T1000 (cell line): ENCODE results near the gene MAP1LC3B.
"Not testable (repeated sequence)": the region's sequence is repeated elsewhere in the genome, so short reads cannot be mapped to it uniquely, and the experiment has no call there.

Experiments used
- DNase-seq: peaks from one replicate; lab custom pipeline; 2025; ENCODE audit warnings: mixed read lengths; lab: John Stamatoyannopoulos, UW

MAP1LC3B gene

GRCh38 chr16:87360862-87361610 lies 31.1 kb upstream of the MAP1LC3B start:
- DNase-seq = no peak

- no peak for DNase-seq
These were observed 30.1 kb upstream of the MAP1LC3B start for GRCh38 chr16:87361916-87362619.

GRCh38 chr16:87362828-87363559 lies 29.1 kb upstream of the MAP1LC3B start:
- not testable (repeated sequence) for DNase-seq

GRCh38 chr16:87363771-87364455 lies 28.2 kb upstream of the MAP1LC3B start:
- no peak for DNase-seq

GRCh38 chr16:87365021-87365713 lies 27.0 kb upstream of the MAP1LC3B start:
- DNase-seq = no peak

- DNase-seq = no peak
These were observed 25.8 kb upstream of the MAP1LC3B start for GRCh38 chr16:87366288-87366687.

- DNase-seq = no peak
These were observed 25.2 kb upstream of the MAP1LC3B start for GRCh38 chr16:87366930-87367329.

- no peak for DNase-seq
These were observed 24.6 kb upstream of the MAP1LC3B start for GRCh38 chr16:87367529-87367928.

- no peak for DNase-seq
These were observed 23.9 kb upstream of the MAP1LC3B start for GRCh38 chr16:87368029-87368770.

GRCh38 chr16:87369117-87369765 lies 22.9 kb upstream of the MAP1LC3B start:
- DNase-seq = no peak

- DNase-seq = no peak
These were observed 22.1 kb upstream of the MAP1LC3B start for GRCh38 chr16:87369796-87370719.

GRCh38 chr16:87371261-87371866 lies 20.8 kb upstream of the MAP1LC3B start:
- no peak for DNase-seq

GRCh38 chr16:87372305-87372704 lies 19.8 kb upstream of the MAP1LC3B start:
- no peak for DNase-seq

GRCh38 chr16:87374313-87374712 lies 17.8 kb upstream of the MAP1LC3B start:
- DNase-seq = no peak

GRCh38 chr16:87375426-87376135 lies 16.6 kb upstream of the MAP1LC3B start:
- DNase-seq = no peak

GRCh38 chr16:87376660-87377059 lies 15.5 kb upstream of the MAP1LC3B start:
- DNase-seq = no peak

GRCh38 chr16:87379312-87379752 lies 12.8 kb upstream of the MAP1LC3B start:
- DNase-seq = not testable (repeated sequence)

GRCh38 chr16:87380403-87380802 lies 11.7 kb upstream of the MAP1LC3B start:
- DNase-seq = no peak
